ENCODE results near the gene EFTUD2.

GRCh38 chr17:44940317-44940716 lies 41.1 kb upstream of the EFTUD2 start:
- TF ChIP-seq CTCF (IDR thresholded peaks at IDR 0.05) (no peak), POLR2A (IDR thresholded peaks at IDR 0.05) (no peak)
